A549 (cell line): ENCODE data around the gene FRMD6. TPM values are rescaled to one million over a fixed set of nuclear protein-coding genes. Genes with fewer than 3 reads are reported as not detected.

Experiments
- ATAC-seq, 2 experiments: fragments of 200-7000 bp in 1 of 2; fragments of >200 bp in 1 of 2; cut with Nextera tagmentation in 1 of 2; cut with Tn5 transposase in 1 of 2; 3 replicates each; pipeline versions ENCODE4 v1.8.0 to v1.9.1; 2018 to 2020; ENCODE audit warnings: mild to moderate bottlenecking in 1 of 2, moderate library complexity in 1 of 2
- CTCF ChIA-PET: fragments of 300-600 bp; sonication (Branson Sonifier 250); formaldehyde crosslinking; extraction: SDS; loops from one replicate; lab custom pipeline; 2021; ENCODE audit warnings: antibody characterized with exemption, inconsistent platforms; lab: Yijun Ruan, JAX
- POLR2A ChIA-PET: fragments of 350-600 bp; formaldehyde crosslinking; extraction: SDS; loops from one replicate; lab custom pipeline; 2021; ENCODE audit warnings: antibody characterized with exemption, inconsistent platforms; lab: Yijun Ruan, JAX
- DNase-seq, 2 experiments: peaks; one replicate each; pipeline versions ENCODE4 v3.0.0 to v3.0.0-alpha.2; 2011 to 2016; ENCODE audit warnings: low read depth in 1 of 2, low spot score in 1 of 2
- FAIRE-seq: peaks from 2 replicates; lab custom pipeline; 2011; peaks lifted over from hg19 to GRCh38; lab: Jason Lieb, UNC
- H3K27ac ChIP-seq, 2 experiments: fragments of >200 bp; sonication (Bioruptor Twin); formaldehyde crosslinking; 3 replicates each; pipeline ENCODE4 v1.5.1; 2016 to 2017
- H3K4me1 ChIP-seq: fragments of >200 bp; sonication (Bioruptor Twin); formaldehyde crosslinking; 3 replicates; pipeline ENCODE4 v1.6.1; 2016
- H3K4me2 ChIP-seq: fragments of >200 bp; sonication (Bioruptor Twin); formaldehyde crosslinking; 3 replicates; pipeline ENCODE4 v1.6.1; 2016
- H3K4me3 ChIP-seq: fragments of >200 bp; sonication (Bioruptor Twin); formaldehyde crosslinking; 3 replicates; pipeline ENCODE4 v1.5.1; 2016
- H3K9me3 ChIP-seq: fragments of >200 bp; sonication (Bioruptor Twin); formaldehyde crosslinking; 3 replicates; pipeline ENCODE4 v1.6.1; 2016
- CHD2 ChIP-seq: fragments of 150-350 bp; IDR thresholded peaks from 2 replicates; pipeline ENCODE4 v1.6.1; 2014; ENCODE audit warnings: low read length; ENCODE audit not compliant: partially characterized antibody
- EHMT2 ChIP-seq: fragments of 200-600 bp; sonication (generic); IDR thresholded peaks from 2 replicates; pipeline ENCODE4 v1.6.1; 2016; ENCODE audit warnings: antibody characterized with exemption, low read depth, mild to moderate bottlenecking, moderate library complexity
- ELK1 ChIP-seq: fragments of 150-350 bp; IDR thresholded peaks from 2 replicates; pipeline ENCODE4 v1.6.1; 2014; ENCODE audit warnings: low read depth, mild to moderate bottlenecking, low read length
- ESRRA ChIP-seq: fragments of 150-350 bp; IDR thresholded peaks from 2 replicates; pipeline ENCODE4 v1.6.1; 2014; ENCODE audit warnings: mild to moderate bottlenecking, low read length, borderline replicate concordance
- HDAC2 ChIP-seq: fragments of 200-600 bp; sonication (generic); IDR thresholded peaks from 2 replicates; pipeline ENCODE4 v1.6.1; 2016
- HES2 ChIP-seq: fragments of >200 bp; sonication (Bioruptor Twin); formaldehyde crosslinking; IDR thresholded peaks from 2 replicates; pipeline ENCODE4 v1.6.1; 2016
- HEYL ChIP-seq: fragments of 250-450 bp; sonication (Bioruptor Pico); IDR thresholded peaks from 2 replicates; pipeline ENCODE4 v1.8.0; 2021; ENCODE audit warnings: mild to moderate bottlenecking, moderate library complexity
- HOXB13 ChIP-seq: fragments of 250-450 bp; sonication (Bioruptor Pico); IDR thresholded peaks from 2 replicates; pipeline ENCODE4 v1.5.0; 2020; ENCODE audit warnings: low read depth, mild to moderate bottlenecking, moderate library complexity
- HOXB5 ChIP-seq: fragments of 250-450 bp; sonication (Bioruptor Pico); IDR thresholded peaks from 2 replicates; pipeline ENCODE4 v1.5.0; 2020; ENCODE audit warnings: mild to moderate bottlenecking, moderate library complexity
- JUN ChIP-seq, 2 experiments: fragments of >200 bp; sonication (Bioruptor Twin); formaldehyde crosslinking; IDR thresholded peaks; 2 replicates in 1 of 2; 3 replicates in 1 of 2; pipeline ENCODE4 v1.6.1; 2016 to 2017
- JUNB ChIP-seq: fragments of >200 bp; sonication (Bioruptor Twin); formaldehyde crosslinking; IDR thresholded peaks from 2 replicates; pipeline ENCODE4 v1.6.1; 2016
- KDM1A ChIP-seq: fragments of 200-600 bp; sonication (generic); IDR thresholded peaks from 2 replicates; pipeline ENCODE4 v1.6.1; 2016; ENCODE audit warnings: low read depth, mild to moderate bottlenecking
- KDM5A ChIP-seq: fragments of 200-600 bp; sonication (generic); IDR thresholded peaks from 2 replicates; pipeline ENCODE4 v1.6.1; 2016; ENCODE audit warnings: antibody characterized with exemption, mild to moderate bottlenecking
- NFE2L2 ChIP-seq: fragments of 150-350 bp; conservative IDR thresholded peaks from 2 replicates; pipeline ENCODE4 v1.6.1; 2014; ENCODE audit warnings: low read length
- NPAS2 ChIP-seq: fragments of 250-450 bp; sonication (Bioruptor Pico); IDR thresholded peaks from 2 replicates; pipeline ENCODE4 v1.8.0; 2022; ENCODE audit warnings: mild to moderate bottlenecking, moderate library complexity, borderline replicate concordance
- NR3C1 ChIP-seq: fragments of >200 bp; sonication (Bioruptor Twin); formaldehyde crosslinking; IDR thresholded peaks from 3 replicates; pipeline ENCODE4 v1.6.1; 2017
- PHF8 ChIP-seq: fragments of 200-600 bp; sonication (generic); IDR thresholded peaks from 2 replicates; pipeline ENCODE4 v1.6.1; 2016; ENCODE audit warnings: low read depth, mild to moderate bottlenecking, antibody characterized with exemption, moderate library complexity, borderline replicate concordance
- POLR2A ChIP-seq: IDR thresholded peaks from 2 replicates; pipeline ENCODE4 v1.6.1; 2012; ENCODE audit warnings: mild to moderate bottlenecking, low read length
- RARB ChIP-seq: fragments of 250-450 bp; sonication (Bioruptor Pico); IDR thresholded peaks from 2 replicates; pipeline ENCODE4 v1.8.0; 2021; ENCODE audit warnings: mild to moderate bottlenecking, moderate library complexity
- SMC3 ChIP-seq: fragments of >200 bp; sonication (Bioruptor Twin); formaldehyde crosslinking; IDR thresholded peaks from 3 replicates; pipeline ENCODE4 v1.6.1; 2018; ENCODE audit warnings: inconsistent platforms
- SREBF2 ChIP-seq: fragments of 450-650 bp; IDR thresholded peaks from 2 replicates; pipeline ENCODE4 v1.6.1; 2014; ENCODE audit warnings: mild to moderate bottlenecking, moderate library complexity
- ZC3H11A ChIP-seq: fragments of 450-650 bp; IDR thresholded peaks from 2 replicates; pipeline ENCODE4 v1.6.1; 2014; ENCODE audit warnings: antibody characterized with exemption, mild to moderate bottlenecking
- ZFP36 ChIP-seq: fragments of 450-650 bp; IDR thresholded peaks from 2 replicates; pipeline ENCODE4 v1.6.1; 2014; ENCODE audit warnings: borderline replicate concordance; ENCODE audit not compliant: partially characterized antibody
- ZNF302 ChIP-seq: fragments of 250-450 bp; sonication (Bioruptor Pico); IDR thresholded peaks from 2 replicates; pipeline ENCODE4 v1.9.0; 2021; ENCODE audit warnings: inconsistent platforms, mild to moderate bottlenecking, moderate library complexity
- ZSCAN20 ChIP-seq: fragments of 250-450 bp; sonication (Bioruptor Pico); IDR thresholded peaks from 2 replicates; pipeline ENCODE4 v1.8.0; 2022; ENCODE audit warnings: mild to moderate bottlenecking, moderate library complexity
- WGBS: methylation state at CpG from one replicate; pipeline ENCODE4 v1.1.6; 2017; ENCODE audit errors: missing lambda C conversion rate; 5-methylcytosine and 5-hydroxymethylcytosine counted together
- polyA plus RNA-seq, 4 experiments: library from polyadenylated mRNA; depleted of rRNA in 3 of 4; stranded (reverse); fragments of >200 nt; fragmentation: RNase III in 1 of 4; extraction: RNeasy Plus Mini Kit Qiagen cat#74134 plus additional on column Dnase treatment in 1 of 4; gene quantifications; 2 replicates in 3 of 4; 3 replicates in 1 of 4; pipeline ENCODE4 v1.2.3, GENCODE V29; 2011 to 2017

Gene FRMD6
- polyA plus RNA-seq, 2 of the 4 experiments (the other 2 are of a cell fraction), result 18.8 to 23.1 TPM

GRCh38 chr14:51680031-51680430 lies 28.3 kb downstream of the FRMD6 start:
- no peak overlapping the region for H3K27ac ChIP-seq

DNA sequence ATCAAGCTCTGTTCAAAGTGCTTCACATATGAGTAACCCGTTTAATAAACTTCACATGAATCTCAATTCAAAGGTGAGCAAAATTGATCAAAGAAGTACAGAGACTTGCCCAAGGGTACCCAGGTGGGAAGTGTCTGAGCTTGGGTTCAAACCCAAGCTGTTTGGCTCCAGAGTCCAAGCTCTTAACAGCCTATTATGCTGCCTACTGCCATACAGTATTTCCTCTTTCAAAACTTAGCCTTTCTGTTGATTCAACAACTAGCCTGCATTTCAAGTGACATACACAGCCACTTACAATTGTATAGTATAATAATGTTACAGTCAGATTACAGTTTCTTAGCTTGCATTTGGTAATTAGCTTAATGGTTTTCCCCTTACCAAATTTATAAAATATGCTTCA lies 29.7 kb downstream of the FRMD6 start:
- no peak overlapping the region for H3K4me3 ChIP-seq
- no peak overlapping the region for H3K4me2 ChIP-seq
- TF ChIP-seq EHMT2, result no peak
- no peak for TF ChIP-seq ZFP36
- TF ChIP-seq SMC3, result no peak
- no peak for TF ChIP-seq ZNF302 (CRISPR knock-in tag)
- no peak for TF ChIP-seq HOXB5 (CRISPR knock-in tag)
- no peak for TF ChIP-seq HES2
- TF ChIP-seq KDM5A, result no peak
- TF ChIP-seq HOXB13 (CRISPR knock-in tag), result no peak
- no peak for TF ChIP-seq HEYL (CRISPR knock-in tag)
- TF ChIP-seq NPAS2 (CRISPR knock-in tag), result no peak
- TF ChIP-seq SREBF2, result no peak
- TF ChIP-seq ELK1, result no peak
- no peak for TF ChIP-seq NR3C1
- no peak for TF ChIP-seq ESRRA
- no peak for TF ChIP-seq JUNB
- 73% methylated on average over 1 of the region's 1 CpG for WGBS
- no peak overlapping the region for H3K27ac ChIP-seq
- no peak for DNase-seq
- no peak for ATAC-seq
- FAIRE-seq, result no peak
- no peaks in the 10 kb centered on the region for H3K9me3 ChIP-seq
- ChIA-PET POLR2A (interaction anchor here (1.5 kb wide), 1 partner anchor 30 kb away, joined by 3 read pairs; the partner anchor contains the start of gene FRMD6), CTCF (interaction anchor here (1.2 to 2.7 kb wide), 4 partner anchors 9 to 95 kb away, joined by 3 to 10 read pairs (median 4); partner anchors contain the start of gene FRMD6)
- H3K4me1 ChIP-seq, result peaks cover 21% of the 10 kb centered on the region

More at GRCh38 chr14:51680031-51680430, 28.3 kb downstream of the FRMD6 start:
- no peak for DNase-seq
- WGBS, result 80% methylated on average over 1 of the region's 1 CpG
- TF ChIP-seq PHF8 (no peak), ZC3H11A (no peak), NFE2L2 (no peak), ZFP36 (no peak), KDM1A (no peak), ZSCAN20 (CRISPR knock-in tag) (no peak), NPAS2 (CRISPR knock-in tag) (no peak)
- TF ChIP-seq, all 56 proteins: peak for 0
- ATAC-seq (peak; percentile 49 to 60; a peak in 4 of 6 replicates), FAIRE-seq (no peak)
- H3K4me3 ChIP-seq, result no peak overlapping the region
- H3K4me2 ChIP-seq, result no peak overlapping the region
- ChIA-PET CTCF (interaction anchor here (1.4 kb wide), 1 partner anchor 396 kb away, joined by 3 read pairs; no protein-coding TSS in a partner anchor), POLR2A (no interaction called here)
- peaks cover 35% of the 10 kb centered on the region for H3K4me1 ChIP-seq
- no peaks in the 10 kb centered on the region for H3K9me3 ChIP-seq

DNA sequence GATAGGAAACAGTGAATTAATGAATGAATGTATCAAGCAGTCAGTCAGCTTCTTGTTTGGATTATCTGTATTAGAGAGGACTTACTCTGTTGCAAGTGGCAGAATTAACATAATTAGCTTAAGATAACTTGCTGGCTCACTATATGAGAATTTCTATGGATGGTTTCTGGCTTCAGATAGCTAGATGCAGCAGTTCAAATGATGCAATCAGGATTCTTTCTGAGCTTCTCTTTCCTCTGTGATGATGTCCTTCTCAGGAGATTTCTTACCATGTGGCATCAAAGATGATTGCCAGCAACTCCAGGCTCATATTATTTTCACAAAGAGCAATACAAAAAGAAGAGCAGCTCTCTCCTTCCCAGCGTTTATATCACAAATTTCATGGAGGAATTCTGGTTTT lies 30.7 kb downstream of the FRMD6 start:
- ChIA-PET CTCF (interaction anchor here (0.6 to 2.7 kb wide), 6 partner anchors 10 to 417 kb away, joined by 3 to 10 read pairs (median 3); partner anchors contain the start of gene FRMD6), POLR2A (interaction anchor here (1.5 kb wide), 1 partner anchor 31 kb away, joined by 3 read pairs; the partner anchor contains the start of gene FRMD6)
- no peak for TF ChIP-seq SREBF2
- H3K9me3 ChIP-seq, result no peaks in the 10 kb centered on the region
- peaks cover 11% of the 10 kb centered on the region for H3K4me1 ChIP-seq
- no peak overlapping the region for H3K4me2 ChIP-seq
- DNase-seq (no peak), FAIRE-seq (no peak), ATAC-seq (no peak)
- 89% methylated on average over 1 of the region's 1 CpG for WGBS
- H3K4me3 ChIP-seq, result no peak overlapping the region
- H3K27ac ChIP-seq, result no peak overlapping the region

DNA sequence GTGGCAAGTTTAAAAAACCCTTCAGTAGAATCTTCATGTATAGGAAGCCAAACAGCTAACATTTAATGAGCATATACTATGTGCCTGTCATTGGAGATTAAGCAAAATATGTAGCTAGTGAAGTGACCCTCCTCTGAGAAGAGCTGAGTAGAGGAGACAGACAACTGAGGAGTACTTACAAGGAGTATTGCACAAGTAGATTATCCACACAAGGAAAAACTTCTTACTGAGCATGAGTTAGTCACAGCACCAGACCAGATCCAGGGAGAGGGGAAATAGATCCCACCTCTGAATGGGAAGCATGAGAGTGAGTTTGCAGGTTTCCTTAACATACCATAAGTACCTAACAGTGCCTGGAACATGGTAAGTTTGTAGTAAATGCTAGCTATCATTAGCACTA lies 33.0 kb downstream of the FRMD6 start:
- CTCF ChIA-PET, result interaction anchor here (0.7 to 2.8 kb wide), 3 partner anchors 11 to 401 kb away, joined by 3 to 13 read pairs (median 3); no protein-coding TSS in a partner anchor
- POLR2A ChIA-PET, result no interaction called here
- ATAC-seq, result no peak
- Histone ChIP-seq H3K27ac (no peak overlapping the region), H3K9me3 (no peaks in the 10 kb centered on the region), H3K4me1 (0 out of 3 replicates have a peak, but pooled peaks cover 7% of the 10 kb centered on the region), H3K4me3 (no peak overlapping the region), H3K4me2 (no peak overlapping the region)
- no peak for FAIRE-seq
- TF ChIP-seq ZNF302 (CRISPR knock-in tag) (no peak), JUN (IDR thresholded peaks at IDR 0.05) (no peak), CHD2 (no peak), POLR2A (no peak), RARB (CRISPR knock-in tag) (no peak), SMC3 (no peak), HDAC2 (no peak)
- TF ChIP-seq, all 56 proteins: peak for 0
- no peak for DNase-seq
